Body of pancreas (tissue), 4 donors: Measurements from ENCODE around the gene VGLL3. TPM values are rescaled to one million over a fixed set of nuclear protein-coding genes. Genes with fewer than 3 reads are reported as not detected.

Experiments
- ATAC-seq: fragments of 150-250 bp; one replicate; pipeline ENCODE4 v1.9.1; 2016
- DNase-seq, 4 donors: peaks; one replicate each; pipeline ENCODE4 v3.0.0-alpha.2; 2019
- H3K27ac ChIP-seq, 4 donors: fragments of 200-600 bp; sonication (generic); 1 replicate in 3 of 4; 2 replicates in 1 of 4; pipeline versions ENCODE4 v1.5.1 to v1.6.1; 2016 to 2019; ENCODE audit warnings: mild to moderate bottlenecking in 1 of 4, mixed read lengths in 1 of 4, moderate library complexity in 1 of 4
- H3K27me3 ChIP-seq, 2 donors: fragments of 200-600 bp; sonication (generic); one replicate each; pipeline ENCODE4 v1.6.0; 2016; ENCODE audit warnings: mild to moderate bottlenecking in 1 of 2
- H3K36me3 ChIP-seq, 2 donors: fragments of 200-600 bp; sonication (generic); replicated peaks in 1 of 2; 2 replicates each; pipeline ENCODE4 v1.5.1; 2016; ENCODE audit warnings: low read depth in 2 of 2; ENCODE audit not compliant: insufficient read depth in 1 of 2
- H3K4me1 ChIP-seq: fragments of 200-600 bp; sonication (generic); one replicate; pipeline ENCODE4 v1.6.0; 2016
- H3K4me3 ChIP-seq, 2 donors: fragments of 200-600 bp; sonication (generic); 1 replicate in 1 of 2; 2 replicates in 1 of 2; pipeline ENCODE4 v1.5.1; 2016 to 2019
- H3K9me3 ChIP-seq, 3 donors: fragments of 200-600 bp; sonication (generic); 1 replicate in 2 of 3; 2 replicates in 1 of 3; pipeline ENCODE4 v1.5.1; 2016
- CTCF ChIP-seq, 7 experiments: fragments of 450-650 bp in 4 of 7; fragments of 200-600 bp in 3 of 7; sonication (generic) in 3 of 7; IDR thresholded peaks; one replicate each; pipeline ENCODE4 v1.5.1; 2016 to 2019; ENCODE audit warnings: antibody characterized with exemption in 7 of 7
- POLR2A ChIP-seq, 3 donors: fragments of 450-650 bp; IDR thresholded peaks; one replicate each; pipeline ENCODE4 v1.6.1; 2016; ENCODE audit warnings: antibody characterized with exemption in 3 of 3, mild to moderate bottlenecking in 2 of 3
- WGBS, 2 donors: methylation state at CpG; one replicate each; pipeline ENCODE4 v1.1.5; 2017; 5-methylcytosine and 5-hydroxymethylcytosine counted together
- intact Hi-C: fragments of 100-400 bp; cut with DNase I; formaldehyde crosslinking; loops from one replicate; pipeline ENCODE4 v1.15.1; 2023
- total RNA-seq, 2 donors: library from RNA; depleted of rRNA; stranded (reverse); fragments of >200 nt; gene quantifications; one replicate each; pipeline ENCODE4 v1.1.0, GENCODE V29; 2016

Gene VGLL3
- total RNA-seq, 2 donors from 2014 or later: 10.2 to 16.1 TPM

- Histone ChIP-seq H3K4me3 (no peak overlapping the region), H3K27me3 (no peaks in the 10 kb centered on the region), H3K27ac (no peak overlapping the region), H3K36me3 (no peaks in the 10 kb centered on the region), H3K9me3 (no peaks in the 10 kb centered on the region), H3K4me1 (peaks cover 4% of the 10 kb centered on the region)
- ATAC-seq (no peak), DNase-seq (no peak)
- no peak for TF ChIP-seq POLR2A (IDR thresholded peaks at IDR 0.05)
- TF ChIP-seq CTCF (IDR thresholded peaks at IDR 0.05): no peak
- 70 to 72% methylated on average over 3 of the region's 3 CpGs for WGBS, 2 donors
- intact Hi-C loops: no loop called here
Measured at GRCh38 chr3:86960550-86960949, 30.4 kb downstream of the VGLL3 start.

GRCh38 chr3:86958534-86958933, 32.4 kb downstream of the VGLL3 start:
- Histone ChIP-seq H3K27me3 (no peaks in the 10 kb centered on the region), H3K36me3 (no peaks in the 10 kb centered on the region), H3K4me3 (no peak overlapping the region), H3K27ac (no peak overlapping the region), H3K9me3 (no peaks in the 10 kb centered on the region), H3K4me1 (peaks cover 9% of the 10 kb centered on the region)
- TF ChIP-seq POLR2A (IDR thresholded peaks at IDR 0.05) (no peak), CTCF (IDR thresholded peaks at IDR 0.05) (no peak)
- DNase-seq (no peak), ATAC-seq (no peak)
- WGBS, 2 donors: 59 to 80% methylated on average over 1 of the region's 1 CpG
- intact Hi-C loops: no loop called here

- ATAC-seq: no peak
- H3K4me3 ChIP-seq: no peak overlapping the region
- peaks cover 5% of the 10 kb centered on the region for H3K4me1 ChIP-seq
- no peak overlapping the region for H3K27ac ChIP-seq
- no peaks in the 10 kb centered on the region for H3K27me3 ChIP-seq
- H3K36me3 ChIP-seq: no peaks in the 10 kb centered on the region
- WGBS, 2 donors: 68 to 71% methylated on average over 2 of the region's 2 CpGs
- DNase-seq: no peak
- intact Hi-C loops: no loop called here
- H3K9me3 ChIP-seq: no peaks in the 10 kb centered on the region
- TF ChIP-seq POLR2A (IDR thresholded peaks at IDR 0.05) (no peak), CTCF (IDR thresholded peaks at IDR 0.05) (no peak)
Measured at GRCh38 chr3:86954747-86955146, 36.2 kb downstream of the VGLL3 start.

- Histone ChIP-seq H3K4me1 (peaks cover 5% of the 10 kb centered on the region), H3K36me3 (no peaks in the 10 kb centered on the region), H3K27me3 (no peaks in the 10 kb centered on the region), H3K4me3 (no peak overlapping the region), H3K27ac (no peak overlapping the region), H3K9me3 (no peaks in the 10 kb centered on the region)
- WGBS, 2 donors: 28 to 38% methylated on average over 1 of the region's 1 CpG
- intact Hi-C loops: no loop called here
- TF ChIP-seq CTCF (IDR thresholded peaks at IDR 0.05): no peak
- no peak for TF ChIP-seq POLR2A (IDR thresholded peaks at IDR 0.05)
- DNase-seq: no peak
- ATAC-seq: no peak
Measured at GRCh38 chr3:86954226-86954625, 36.7 kb downstream of the VGLL3 start.

- ATAC-seq (no peak), DNase-seq (no peak)
- Histone ChIP-seq H3K4me1 (peaks cover 5% of the 10 kb centered on the region), H3K27ac (no peak overlapping the region), H3K36me3 (no peaks in the 10 kb centered on the region), H3K4me3 (no peak overlapping the region), H3K9me3 (no peaks in the 10 kb centered on the region), H3K27me3 (no peaks in the 10 kb centered on the region)
- intact Hi-C loops: no loop called here
- TF ChIP-seq POLR2A (IDR thresholded peaks at IDR 0.05) (no peak), CTCF (IDR thresholded peaks at IDR 0.05) (no peak)
Measured at GRCh38 chr3:86951322-86951721, 39.6 kb downstream of the VGLL3 start.
